ENCODE measurements around the gene NCOA3.

DNA sequence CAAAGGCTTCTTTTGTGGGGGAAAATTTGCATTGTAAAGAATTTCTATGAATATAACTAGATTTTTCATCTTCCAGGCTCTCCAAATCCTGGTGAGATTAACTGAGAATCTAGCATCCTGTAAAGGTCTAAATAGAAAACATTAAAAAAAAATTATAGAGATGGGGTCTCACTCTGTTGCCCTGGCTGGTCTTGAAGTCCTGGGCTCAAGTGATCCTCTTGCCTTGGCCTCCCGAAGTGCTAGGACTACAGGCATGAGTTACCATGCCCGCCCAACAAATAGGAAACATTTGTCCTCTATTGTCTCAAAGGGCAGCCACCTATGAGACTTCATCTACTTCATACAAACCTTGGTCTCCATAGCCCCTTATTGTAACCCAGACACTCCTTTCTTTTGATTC lies 25.2 kb upstream of the NCOA3 start:
- no peak for TF ChIP-seq TEAD4 (IDR thresholded peaks at IDR 0.05; ENCODE audit: low read depth, low read length)
- TF ChIP-seq, protein P1, sequence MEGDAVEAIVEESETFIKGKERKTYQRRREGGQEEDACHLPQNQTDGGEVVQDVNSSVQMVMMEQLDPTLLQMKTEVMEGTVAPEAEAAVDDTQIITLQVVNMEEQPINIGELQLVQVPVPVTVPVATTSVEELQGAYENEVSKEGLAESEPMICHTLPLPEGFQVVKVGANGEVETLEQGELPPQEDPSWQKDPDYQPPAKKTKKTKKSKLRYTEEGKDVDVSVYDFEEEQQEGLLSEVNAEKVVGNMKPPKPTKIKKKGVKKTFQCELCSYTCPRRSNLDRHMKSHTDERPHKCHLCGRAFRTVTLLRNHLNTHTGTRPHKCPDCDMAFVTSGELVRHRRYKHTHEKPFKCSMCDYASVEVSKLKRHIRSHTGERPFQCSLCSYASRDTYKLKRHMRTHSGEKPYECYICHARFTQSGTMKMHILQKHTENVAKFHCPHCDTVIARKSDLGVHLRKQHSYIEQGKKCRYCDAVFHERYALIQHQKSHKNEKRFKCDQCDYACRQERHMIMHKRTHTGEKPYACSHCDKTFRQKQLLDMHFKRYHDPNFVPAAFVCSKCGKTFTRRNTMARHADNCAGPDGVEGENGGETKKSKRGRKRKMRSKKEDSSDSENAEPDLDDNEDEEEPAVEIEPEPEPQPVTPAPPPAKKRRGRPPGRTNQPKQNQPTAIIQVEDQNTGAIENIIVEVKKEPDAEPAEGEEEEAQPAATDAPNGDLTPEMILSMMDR (IDR thresholded peaks at IDR 0.05; ENCODE audit: control extremely low read depth in 1 of 3, insufficient read depth in 1 of 3, low read depth in 1 of 3, low read length in 3 of 3) = no peak
- no peak for TF ChIP-seq SIN3A (conservative IDR thresholded peaks at IDR 0.05 in 1 of 2, IDR thresholded peaks at IDR 0.05 in 1 of 2; ENCODE audit: low read depth in 1 of 2, low read length in 2 of 2)
- TF ChIP-seq, protein P2, sequence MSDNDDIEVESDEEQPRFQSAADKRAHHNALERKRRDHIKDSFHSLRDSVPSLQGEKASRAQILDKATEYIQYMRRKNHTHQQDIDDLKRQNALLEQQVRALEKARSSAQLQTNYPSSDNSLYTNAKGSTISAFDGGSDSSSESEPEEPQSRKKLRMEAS (IDR thresholded peaks at IDR 0.05) = no peak
- TF ChIP-seq TAF1 (IDR thresholded peaks at IDR 0.05; ENCODE audit: low read depth, low read length) = no peak
